ENCODE measurements around the gene DNAH14. TPM values are rescaled to one million over a fixed set of nuclear protein-coding genes. Genes with fewer than 3 reads are reported as not detected.

The DNAH14 gene
- total and polyA plus RNA-seq, 10 of the 15 experiments (the other 5 are each of a cell fraction or from before 2014, with no cell fraction given): 2.0 to 7.9 (median 4.8) TPM

DNA sequence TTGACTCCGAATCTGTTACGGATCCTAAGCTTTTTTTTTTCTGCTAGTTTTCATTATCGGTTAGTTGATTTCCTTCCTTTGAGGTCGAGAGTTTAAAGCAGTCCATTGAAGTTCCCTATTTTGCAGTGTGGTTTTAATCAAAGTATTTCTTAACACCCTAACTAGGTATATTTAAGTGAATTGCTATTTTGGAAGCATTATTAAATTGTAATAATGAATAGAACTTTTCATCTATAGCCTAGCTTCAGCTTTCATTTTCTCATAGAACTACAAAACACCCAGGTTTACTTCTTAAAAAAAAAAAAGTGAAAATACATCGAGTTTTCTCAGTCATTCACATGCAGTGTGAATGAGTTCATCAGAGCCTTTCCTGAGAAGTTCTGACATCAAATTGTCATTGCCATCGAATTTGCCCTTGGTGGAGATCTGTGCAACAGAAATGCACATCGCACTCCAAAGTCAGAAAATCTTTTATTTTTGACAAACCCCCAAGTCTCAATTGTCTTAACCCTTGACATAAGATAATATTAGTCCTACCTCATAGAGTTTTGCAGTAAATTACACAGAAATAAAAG, 499.5 kb downstream of the DNAH14 start (continued):
- no peak for TF ChIP-seq KAT2A (conservative IDR thresholded peaks at IDR 0.05; ENCODE audit: control insufficient read depth, low read depth, low read length)
- TF ChIP-seq SMC3 (IDR thresholded peaks at IDR 0.05; ENCODE audit: borderline replicate concordance, low read length): no peak
- 0 out of 2 replicates have a peak, but pooled peaks have one; percentile 4 for TF ChIP-seq ZNF384 (IDR thresholded peaks at IDR 0.05; ENCODE audit: borderline replicate concordance, low read depth, low read length)
- TF ChIP-seq, protein P1, sequence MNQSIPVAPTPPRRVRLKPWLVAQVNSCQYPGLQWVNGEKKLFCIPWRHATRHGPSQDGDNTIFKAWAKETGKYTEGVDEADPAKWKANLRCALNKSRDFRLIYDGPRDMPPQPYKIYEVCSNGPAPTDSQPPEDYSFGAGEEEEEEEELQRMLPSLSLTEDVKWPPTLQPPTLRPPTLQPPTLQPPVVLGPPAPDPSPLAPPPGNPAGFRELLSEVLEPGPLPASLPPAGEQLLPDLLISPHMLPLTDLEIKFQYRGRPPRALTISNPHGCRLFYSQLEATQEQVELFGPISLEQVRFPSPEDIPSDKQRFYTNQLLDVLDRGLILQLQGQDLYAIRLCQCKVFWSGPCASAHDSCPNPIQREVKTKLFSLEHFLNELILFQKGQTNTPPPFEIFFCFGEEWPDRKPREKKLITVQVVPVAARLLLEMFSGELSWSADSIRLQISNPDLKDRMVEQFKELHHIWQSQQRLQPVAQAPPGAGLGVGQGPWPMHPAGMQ (IDR thresholded peaks at IDR 0.05; ENCODE audit: borderline replicate concordance): no peak
- no peak for TF ChIP-seq YY1 (IDR thresholded peaks at IDR 0.05; ENCODE audit: low read depth, low read length)

DNA sequence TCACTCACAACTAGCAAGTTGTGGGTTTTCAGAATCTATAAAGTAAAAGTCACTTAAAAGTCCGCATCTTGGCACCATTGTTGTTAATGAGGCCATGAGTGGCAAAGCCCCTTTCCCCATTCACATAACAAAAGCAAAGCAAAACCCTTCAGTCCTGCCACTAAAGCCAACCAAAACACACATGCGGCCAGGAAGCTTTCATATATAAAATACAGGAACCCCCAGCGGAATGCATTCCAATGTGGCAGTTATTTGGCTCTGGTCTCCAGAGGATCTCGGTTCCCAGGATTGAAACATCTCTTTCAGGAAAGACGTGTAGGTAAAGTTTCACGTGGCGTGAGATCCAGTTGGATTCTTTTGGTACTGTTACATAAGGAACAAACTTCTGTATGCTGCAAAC, 500.8 kb downstream of the DNAH14 start:
- intact Hi-C loops (cut with micrococcal nuclease; ENCODE audit: unreplicated experiment): no loop called here
- ChIA-PET POLR2A (interaction anchor here (0.6 to 1.4 kb wide), 4 partner anchors 14 to 346 kb away, joined by 3 to 6 read pairs (median 5); no protein-coding TSS in a partner anchor), RAD21 (ENCODE audit: unreplicated experiment) (interaction anchor here (1.2 to 2.0 kb wide), 2 partner anchors 14 to 15 kb away, joined by 4 read pairs; no protein-coding TSS in a partner anchor), SMC1A (ENCODE audit: uncharacterized antibody, unreplicated experiment) (interaction anchor here (1.0 to 8.1 kb wide), 2 partner anchors 13 to 43 kb away, joined by 3 to 108 read pairs; no protein-coding TSS in a partner anchor), CTCF (interaction anchor here (6.9 kb wide), 1 partner anchor 11 kb away, joined by 53 read pairs; no protein-coding TSS in a partner anchor)
- no peak for ATAC-seq
- no peak overlapping the region for H3K4me3 ChIP-seq
- in situ Hi-C loops (cut with MboI): no loop called here
- H3K27me3 ChIP-seq (replicated peaks in 1 of 2; ENCODE audit: control insufficient read depth in 2 of 2, insufficient read depth in 2 of 2, low read length in 1 of 2): no peaks in the 10 kb centered on the region
- H3K27ac ChIP-seq (ENCODE audit: control insufficient read depth, insufficient read depth): no peak overlapping the region
- H3K9me3 ChIP-seq (replicated peaks; ENCODE audit: control insufficient read depth, insufficient read depth, low read length): no peaks in the 10 kb centered on the region; the same call in 2 of the 3 replicates
- TF ChIP-seq, protein P2, sequence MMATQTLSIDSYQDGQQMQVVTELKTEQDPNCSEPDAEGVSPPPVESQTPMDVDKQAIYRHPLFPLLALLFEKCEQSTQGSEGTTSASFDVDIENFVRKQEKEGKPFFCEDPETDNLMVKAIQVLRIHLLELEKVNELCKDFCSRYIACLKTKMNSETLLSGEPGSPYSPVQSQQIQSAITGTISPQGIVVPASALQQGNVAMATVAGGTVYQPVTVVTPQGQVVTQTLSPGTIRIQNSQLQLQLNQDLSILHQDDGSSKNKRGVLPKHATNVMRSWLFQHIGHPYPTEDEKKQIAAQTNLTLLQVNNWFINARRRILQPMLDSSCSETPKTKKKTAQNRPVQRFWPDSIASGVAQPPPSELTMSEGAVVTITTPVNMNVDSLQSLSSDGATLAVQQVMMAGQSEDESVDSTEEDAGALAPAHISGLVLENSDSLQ (IDR thresholded peaks at IDR 0.05): peak; percentile 32; the same call in 1 of the 2 replicates
- TF ChIP-seq HDGF (IDR thresholded peaks at IDR 0.05): no peak
- H3K9ac ChIP-seq (ENCODE audit: control insufficient read depth, insufficient read depth, low read length): no peak overlapping the region
- H3K4me2 ChIP-seq (ENCODE audit: control insufficient read depth, insufficient read depth): no peak overlapping the region
- H3K36me3 ChIP-seq (ENCODE audit: control insufficient read depth in 2 of 2, insufficient read depth in 2 of 2, low read length in 1 of 2): no peaks in the 10 kb centered on the region
- no peak for DNase-seq (ENCODE audit: low read depth, low spot score)
- H2AFZ ChIP-seq (ENCODE audit: control insufficient read depth, low read depth, low read length): no peak overlapping the region
- H3K79me2 ChIP-seq (ENCODE audit: control insufficient read depth, insufficient read depth, low read length): peaks cover 26% of the 10 kb centered on the region
- 88% methylated on average over 7 of the region's 7 CpGs for WGBS (ENCODE audit: insufficient coverage, insufficient replicate concordance, low lambda C conversion rate, missing lambda C conversion rate)
- H4K20me1 ChIP-seq (ENCODE audit: control insufficient read depth, insufficient read depth): peaks cover 5% of the 10 kb centered on the region; the same call in 1 of the 2 replicates
- FAIRE-seq: no peak
- no TSS peak for BruUV-seq (replicated peaks)
- H3K4me1 ChIP-seq (ENCODE audit: control insufficient read depth, insufficient read depth, low read length): peaks cover 11% of the 10 kb centered on the region

All from GM12878 (cell line).